ENCODE results near the gene SLK. TPM values are rescaled to one million over a fixed set of nuclear protein-coding genes. Genes with fewer than 3 reads are reported as not detected.

The SLK gene
- total and polyA plus RNA-seq, 2 of the 13 experiments (the other 11 are each of a cell fraction or from before 2014, with no cell fraction given): 3.4 to 22.8 TPM

DNA sequence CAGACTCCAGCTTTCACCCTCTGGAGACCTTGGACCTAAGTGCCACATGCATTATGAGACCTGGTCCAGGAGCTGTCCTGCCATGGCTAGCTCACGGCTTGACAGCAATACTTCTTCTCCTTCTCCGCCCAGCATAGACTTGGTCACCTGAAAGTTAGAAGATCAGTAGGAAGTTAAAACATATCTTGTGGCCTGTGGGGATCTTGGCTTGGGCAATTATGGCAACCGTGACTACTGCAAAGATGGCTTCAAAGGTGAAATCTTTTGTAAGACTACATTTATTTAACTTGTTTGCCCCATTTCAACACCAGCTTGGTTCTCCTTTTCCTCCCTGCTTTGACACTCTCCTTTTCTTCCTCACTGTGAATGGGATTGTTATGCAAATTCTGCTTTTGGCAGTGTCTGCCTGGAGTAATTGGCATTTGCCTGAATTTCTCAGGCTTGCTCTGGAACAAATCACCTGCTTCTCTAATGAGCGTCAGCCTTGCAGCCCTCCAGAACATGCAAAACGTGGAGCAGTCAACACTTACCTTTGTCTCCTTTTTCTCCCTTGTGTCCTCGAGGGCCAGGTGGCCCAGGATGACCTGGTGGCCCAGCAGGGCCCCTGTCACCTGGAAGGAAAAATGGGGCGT is 65.3 kb downstream of the SLK start:
- FAIRE-seq (no peak), ATAC-seq (no peak), DNase-seq (ENCODE audit: low spot score) (no peak)
- POLR2A ChIA-PET: no interaction called here
- H2AFZ ChIP-seq (ENCODE audit: low read length): no peak overlapping the region
- TF ChIP-seq KDM5A (IDR thresholded peaks at IDR 0.05; ENCODE audit: borderline replicate concordance, low read length) (no peak), CREM (IDR thresholded peaks at IDR 0.05) (no peak), CREM (CRISPR knock-in tag; IDR thresholded peaks at IDR 0.05) (no peak), ARID5B (CRISPR knock-in tag; IDR thresholded peaks at IDR 0.05) (no peak), ZBTB3 (CRISPR knock-in tag; IDR thresholded peaks at IDR 0.05; ENCODE audit: borderline replicate concordance, low read depth) (no peak), SP140L (CRISPR knock-in tag; IDR thresholded peaks at IDR 0.05; ENCODE audit: borderline replicate concordance) (no peak), ZNF205 (CRISPR knock-in tag; IDR thresholded peaks at IDR 0.05) (no peak), MAFG (CRISPR knock-in tag; IDR thresholded peaks at IDR 0.05) (no peak), ZSCAN22 (CRISPR knock-in tag; IDR thresholded peaks at IDR 0.05) (no peak), ZNF296 (CRISPR knock-in tag; conservative IDR thresholded peaks at IDR 0.05) (no peak), ZNF136 (CRISPR knock-in tag; IDR thresholded peaks at IDR 0.05; ENCODE audit: low read depth) (no peak), MZF1 (CRISPR knock-in tag; IDR thresholded peaks at IDR 0.05; ENCODE audit: borderline replicate concordance) (no peak)
- H3K9me3 ChIP-seq (ENCODE audit: low read length): no peaks in the 10 kb centered on the region
- H3K27me3 ChIP-seq (ENCODE audit: control insufficient read depth in 1 of 2, insufficient read depth in 2 of 2, low read length in 2 of 2): no peaks in the 10 kb centered on the region
- no peak overlapping the region for H3K9ac ChIP-seq (ENCODE audit: insufficient read depth, low read depth, low read length)
- CTCF ChIA-PET (ENCODE audit: low intra/inter-chr PET ratio, low total read pairs): no interaction called here
- H3K27ac ChIP-seq (ENCODE audit: extremely low read length, insufficient read depth, low read length): no peak overlapping the region
- 94% methylated on average over 7 of the region's 7 CpGs for WGBS (ENCODE audit: low lambda C conversion rate)
- no peaks in the 10 kb centered on the region for H4K20me1 ChIP-seq (ENCODE audit: insufficient read depth, low read length)
- intact Hi-C loops (cut with micrococcal nuclease; ENCODE audit: unreplicated experiment): no loop called here
- no peaks in the 10 kb centered on the region for H3K79me2 ChIP-seq (ENCODE audit: insufficient read depth, low read length)
- peaks cover 1 to 3% of the 10 kb centered on the region in 2 experiments; a peak in 1 of 5 replicates for H3K36me3 ChIP-seq (replicated peaks in 1 of 2; ENCODE audit: control insufficient read depth in 1 of 2, insufficient read depth in 2 of 2, low read length in 2 of 2)
- in situ Hi-C loops (cut with HindIII; ENCODE audit: extremely low pct_ligation_motif_present, low pct_unique_long_range_greater_than_20kb): no loop called here
- H3K4me1 ChIP-seq (ENCODE audit: insufficient read depth, low read length): no peaks in the 10 kb centered on the region; the same call in 1 of the 2 replicates
- BruUV-seq (replicated peaks): no TSS peak
- H3K4me2 ChIP-seq (ENCODE audit: low read depth, low read length): no peak overlapping the region
- no peak overlapping the region for H3K4me3 ChIP-seq (replicated peaks in 1 of 3; ENCODE audit: insufficient read depth in 1 of 3, low read depth in 2 of 3, low read length in 3 of 3)

Data from HepG2 (cell line).